AG10803 (cell line): ENCODE data around the gene DDX6.
"Not testable (repeated sequence)": the region's sequence is repeated elsewhere in the genome, so short reads cannot be mapped to it uniquely, and the experiment has no call there.

Experiments used
- DNase-seq: peaks from one replicate; pipeline ENCODE4 v3.0.0; 2010; ENCODE audit warnings: low read depth
- H3K4me3 ChIP-seq: 2 replicates; pipeline ENCODE4 v1.5.1; 2011; ENCODE audit warnings: mild to moderate bottlenecking, low read length, control low read depth
- TF ChIP-seq, protein P1 (sequence below): conservative IDR thresholded peaks from 2 replicates; pipeline ENCODE4 v1.5.1; 2011; ENCODE audit warnings: mild to moderate bottlenecking, low read length, control low read depth, inconsistent platforms

The DDX6 gene

GRCh38 chr11:118791111-118791960 is at the start of gene DDX6:
Gene DDX6 (minus strand): TSS chr11:118791164. CDS start chr11:118786251, 4,913 bp downstream.
- peak within 1 kb of the TSS; percentile 91 for H3K4me3 ChIP-seq
- DNase-seq: peak; percentile 91
- TF ChIP-seq, protein P1, sequence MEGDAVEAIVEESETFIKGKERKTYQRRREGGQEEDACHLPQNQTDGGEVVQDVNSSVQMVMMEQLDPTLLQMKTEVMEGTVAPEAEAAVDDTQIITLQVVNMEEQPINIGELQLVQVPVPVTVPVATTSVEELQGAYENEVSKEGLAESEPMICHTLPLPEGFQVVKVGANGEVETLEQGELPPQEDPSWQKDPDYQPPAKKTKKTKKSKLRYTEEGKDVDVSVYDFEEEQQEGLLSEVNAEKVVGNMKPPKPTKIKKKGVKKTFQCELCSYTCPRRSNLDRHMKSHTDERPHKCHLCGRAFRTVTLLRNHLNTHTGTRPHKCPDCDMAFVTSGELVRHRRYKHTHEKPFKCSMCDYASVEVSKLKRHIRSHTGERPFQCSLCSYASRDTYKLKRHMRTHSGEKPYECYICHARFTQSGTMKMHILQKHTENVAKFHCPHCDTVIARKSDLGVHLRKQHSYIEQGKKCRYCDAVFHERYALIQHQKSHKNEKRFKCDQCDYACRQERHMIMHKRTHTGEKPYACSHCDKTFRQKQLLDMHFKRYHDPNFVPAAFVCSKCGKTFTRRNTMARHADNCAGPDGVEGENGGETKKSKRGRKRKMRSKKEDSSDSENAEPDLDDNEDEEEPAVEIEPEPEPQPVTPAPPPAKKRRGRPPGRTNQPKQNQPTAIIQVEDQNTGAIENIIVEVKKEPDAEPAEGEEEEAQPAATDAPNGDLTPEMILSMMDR: peak; percentile 27

- H3K4me3 ChIP-seq: no peak overlapping the region
- TF ChIP-seq, protein P1: no peak
- peak; percentile 18 for DNase-seq
These were observed 48.1 kb upstream of the DDX6 start for GRCh38 chr11:118838905-118839553.

DNA sequence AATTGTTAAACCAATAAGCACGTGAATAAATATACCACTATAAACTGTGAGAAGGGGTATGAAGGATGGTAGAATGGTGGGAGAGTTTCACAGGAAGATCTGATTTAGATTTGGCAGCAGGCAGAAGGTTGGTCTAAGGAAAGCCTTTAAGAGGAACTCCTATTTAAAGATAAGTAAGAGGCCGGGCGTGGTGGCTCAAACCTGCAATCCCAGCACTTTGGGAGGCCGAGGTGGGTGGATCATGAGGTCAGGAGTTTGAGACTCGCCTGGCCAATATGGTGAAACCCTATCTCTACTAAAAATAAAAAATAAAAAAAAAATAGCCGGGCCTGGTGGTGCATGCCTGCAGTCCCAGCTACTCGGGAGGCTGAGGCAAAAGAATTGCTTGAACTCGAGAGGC is 46.9 kb upstream of the DDX6 start:
- TF ChIP-seq, protein P1: no peak
- no peak for DNase-seq

DNA sequence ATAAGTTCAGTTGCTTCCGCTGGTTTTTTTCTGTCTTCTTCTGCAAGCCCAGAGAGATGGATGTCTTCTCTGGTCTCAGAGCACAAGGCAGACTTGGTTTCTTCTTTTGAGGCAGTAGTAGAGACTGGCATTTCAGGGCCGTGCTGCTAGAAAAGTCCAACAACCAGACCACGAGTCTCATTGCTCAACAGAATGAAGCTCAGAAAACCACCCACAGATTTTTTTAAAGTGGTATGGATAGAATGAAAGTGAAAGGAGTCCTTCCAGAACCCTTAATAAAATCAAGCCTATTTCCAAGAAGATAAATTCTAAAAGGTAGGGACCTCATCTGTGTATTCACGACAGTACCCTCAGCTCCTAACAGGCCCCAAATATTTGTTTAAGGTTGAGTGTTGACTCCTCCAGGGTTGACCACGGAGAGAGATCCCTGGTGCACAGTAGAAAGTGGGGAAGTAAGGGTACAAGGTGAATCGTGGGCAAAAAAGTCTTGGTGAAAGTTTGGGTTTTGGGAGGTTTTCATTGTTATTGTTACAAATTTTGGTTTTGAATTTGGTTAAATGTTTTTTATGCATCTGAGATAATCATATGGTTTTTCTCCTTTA is 43.6 kb upstream of the DDX6 start:
- no peak overlapping the region for H3K4me3 ChIP-seq
- DNase-seq: no peak
- TF ChIP-seq, protein P1: no peak

More for the DNA sequence above, 46.9 kb upstream of the DDX6 start:
- no peak overlapping the region for H3K4me3 ChIP-seq

GRCh38 chr11:118827118-118827517 is 36.2 kb upstream of the DDX6 start:
- TF ChIP-seq, protein P1: no peak
- no peak overlapping the region for H3K4me3 ChIP-seq
- DNase-seq: no peak

DNA sequence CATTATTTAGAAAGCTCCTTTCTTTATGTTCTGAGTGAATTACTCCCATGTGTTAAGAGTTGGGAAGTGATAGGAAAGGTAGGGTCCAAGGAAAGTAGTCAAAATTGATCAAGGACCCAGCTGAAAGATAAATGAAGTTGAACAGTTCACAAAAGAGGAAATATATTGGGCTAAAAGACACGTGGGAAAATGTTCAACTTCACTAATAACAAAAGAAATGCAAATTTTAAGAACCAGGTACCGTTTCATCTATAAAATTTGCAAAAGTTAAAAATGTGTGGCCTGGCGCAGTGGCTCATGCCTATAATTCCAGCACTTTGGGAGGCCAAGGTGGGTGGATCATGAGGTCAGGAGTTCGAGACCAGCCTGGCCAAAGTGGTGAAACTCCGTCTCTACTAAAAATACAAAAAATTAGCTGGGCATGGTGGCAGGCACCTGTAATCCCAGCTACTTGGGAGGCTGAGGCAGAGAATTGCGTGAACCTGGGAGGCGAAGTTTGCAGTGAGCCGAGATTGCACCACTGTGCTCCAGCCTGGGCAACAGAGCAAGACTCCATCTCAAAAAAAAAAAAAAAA is 32.1 kb upstream of the DDX6 start:
- not testable (repeated sequence) for H3K4me3 ChIP-seq, DNase-seq

GRCh38 chr11:118820412-118821357 is 29.7 kb upstream of the DDX6 start:
- DNase-seq: peak; percentile 0
- TF ChIP-seq, protein P1: no peak
- no peak overlapping the region for H3K4me3 ChIP-seq

- not testable (repeated sequence) for DNase-seq, H3K4me3 ChIP-seq
These were observed 29.0 kb upstream of the DDX6 start for GRCh38 chr11:118820025-118820379.
